GM13976 (cell line): ENCODE data around the gene HMX2.

Experiments used
- DNase-seq: peaks from one replicate; pipeline ENCODE4 v3.0.0; 2012; ENCODE audit warnings: low spot score
- in situ Hi-C: fragments of 300-500 bp; cut with MboI; formaldehyde crosslinking; loops from one replicate; pipeline ENCODE4 v1.12.0; 2022; ENCODE audit warnings: low sequenced_read_pairs, mixed read lengths, inconsistent platforms; ENCODE audit not compliant: unreplicated experiment
- TF ChIP-seq, protein P1 (sequence below): IDR thresholded peaks from 2 replicates; pipeline ENCODE4 v1.5.1; 2012; ENCODE audit warnings: borderline replicate concordance, mild to moderate bottlenecking; ENCODE audit not compliant: insufficient read depth; ENCODE audit errors: extremely low read depth, missing control alignments, control extremely low read depth

Gene HMX2

DNA sequence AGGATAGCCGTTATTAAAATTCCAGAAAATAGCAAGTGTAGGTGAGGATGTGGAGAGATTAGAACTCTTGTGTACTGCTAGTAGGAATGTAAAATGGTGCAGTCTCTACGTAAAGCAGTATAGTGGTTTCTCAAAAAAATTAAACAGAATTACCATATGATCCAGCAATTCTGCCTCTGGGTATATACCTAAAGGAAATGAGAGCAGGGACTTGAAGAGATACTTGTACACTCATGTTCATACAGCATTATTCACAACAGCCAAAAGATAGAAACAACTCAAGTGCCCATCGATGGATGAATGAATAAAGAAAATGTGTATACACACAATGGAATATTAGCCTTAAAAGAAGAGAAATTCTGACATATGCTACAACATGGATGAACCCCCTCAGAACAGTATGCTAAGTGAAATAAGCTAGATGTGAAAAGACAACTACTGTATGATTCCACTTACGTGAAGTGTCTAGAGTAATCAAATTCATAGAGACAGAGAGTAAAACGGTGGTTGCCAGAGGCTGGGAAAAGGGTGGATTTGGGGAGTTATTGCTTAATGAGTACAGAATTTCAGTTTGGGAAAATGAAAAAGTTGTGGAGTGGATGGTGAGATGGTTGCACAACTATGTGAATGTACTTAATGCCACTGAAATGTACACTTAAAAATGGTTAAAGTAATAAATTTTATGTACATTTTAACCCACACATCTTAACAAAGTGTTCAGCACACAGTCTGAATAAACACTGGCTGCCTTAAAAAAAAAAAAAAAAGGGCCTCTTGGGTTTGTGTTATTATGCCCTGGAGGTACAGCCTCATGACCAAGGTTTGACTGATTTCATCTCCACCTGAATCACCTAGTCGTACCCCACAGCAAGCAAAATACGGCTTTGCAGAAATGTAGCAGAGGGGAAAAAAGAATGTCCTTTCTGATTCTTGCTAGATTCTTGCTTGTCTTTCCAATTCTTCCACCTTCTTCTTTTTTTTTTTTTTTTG, 32.5 kb downstream of the HMX2 start:
- TF ChIP-seq, protein P1, sequence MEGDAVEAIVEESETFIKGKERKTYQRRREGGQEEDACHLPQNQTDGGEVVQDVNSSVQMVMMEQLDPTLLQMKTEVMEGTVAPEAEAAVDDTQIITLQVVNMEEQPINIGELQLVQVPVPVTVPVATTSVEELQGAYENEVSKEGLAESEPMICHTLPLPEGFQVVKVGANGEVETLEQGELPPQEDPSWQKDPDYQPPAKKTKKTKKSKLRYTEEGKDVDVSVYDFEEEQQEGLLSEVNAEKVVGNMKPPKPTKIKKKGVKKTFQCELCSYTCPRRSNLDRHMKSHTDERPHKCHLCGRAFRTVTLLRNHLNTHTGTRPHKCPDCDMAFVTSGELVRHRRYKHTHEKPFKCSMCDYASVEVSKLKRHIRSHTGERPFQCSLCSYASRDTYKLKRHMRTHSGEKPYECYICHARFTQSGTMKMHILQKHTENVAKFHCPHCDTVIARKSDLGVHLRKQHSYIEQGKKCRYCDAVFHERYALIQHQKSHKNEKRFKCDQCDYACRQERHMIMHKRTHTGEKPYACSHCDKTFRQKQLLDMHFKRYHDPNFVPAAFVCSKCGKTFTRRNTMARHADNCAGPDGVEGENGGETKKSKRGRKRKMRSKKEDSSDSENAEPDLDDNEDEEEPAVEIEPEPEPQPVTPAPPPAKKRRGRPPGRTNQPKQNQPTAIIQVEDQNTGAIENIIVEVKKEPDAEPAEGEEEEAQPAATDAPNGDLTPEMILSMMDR, result no peak
- DNase-seq, result no peak
- in situ Hi-C loops, result no loop called here

DNA sequence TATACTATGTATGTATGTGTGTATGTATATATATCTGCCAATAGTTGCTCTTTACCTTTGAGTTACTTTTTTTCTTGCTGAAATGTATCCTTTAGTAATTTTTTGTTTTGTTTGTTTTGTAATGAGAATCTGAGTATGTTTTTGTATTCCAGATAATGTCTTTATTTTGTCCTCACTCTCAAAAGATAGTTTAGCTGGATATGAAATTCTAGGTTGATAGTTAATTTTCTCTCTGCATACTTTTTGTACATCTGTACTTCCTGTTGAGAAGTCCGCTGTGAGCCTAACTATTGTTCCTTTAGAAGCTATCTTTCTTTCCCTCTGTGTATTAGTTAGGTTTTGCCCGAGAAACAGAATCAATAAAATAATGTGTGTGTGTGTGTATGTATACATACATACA, 35.8 kb downstream of the HMX2 start:
- no peak for DNase-seq
- TF ChIP-seq, protein P1, result no peak
- in situ Hi-C loops, result no loop called here

DNA sequence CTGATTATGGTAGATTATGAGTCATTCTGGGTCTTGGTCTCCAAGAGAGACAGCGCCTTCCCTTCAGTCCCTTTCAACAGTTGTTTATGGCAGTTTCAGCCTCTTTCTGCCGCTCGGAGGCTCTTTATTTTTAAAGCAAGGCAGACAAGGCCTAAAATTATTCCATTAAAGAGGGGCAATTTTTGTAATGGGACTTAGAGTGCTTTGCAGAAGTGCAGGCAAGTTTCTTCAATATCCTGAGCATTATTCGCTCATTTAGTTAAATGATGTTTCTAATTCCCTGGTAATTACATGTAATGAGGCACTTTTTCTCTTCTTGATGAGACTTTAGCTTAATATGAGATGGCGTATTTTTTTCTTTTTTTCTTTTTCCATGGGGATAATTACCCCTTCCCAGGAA, 39.8 kb downstream of the HMX2 start:
- TF ChIP-seq, protein P1, result no peak
- in situ Hi-C loops, result no loop called here
- no peak for DNase-seq

DNA sequence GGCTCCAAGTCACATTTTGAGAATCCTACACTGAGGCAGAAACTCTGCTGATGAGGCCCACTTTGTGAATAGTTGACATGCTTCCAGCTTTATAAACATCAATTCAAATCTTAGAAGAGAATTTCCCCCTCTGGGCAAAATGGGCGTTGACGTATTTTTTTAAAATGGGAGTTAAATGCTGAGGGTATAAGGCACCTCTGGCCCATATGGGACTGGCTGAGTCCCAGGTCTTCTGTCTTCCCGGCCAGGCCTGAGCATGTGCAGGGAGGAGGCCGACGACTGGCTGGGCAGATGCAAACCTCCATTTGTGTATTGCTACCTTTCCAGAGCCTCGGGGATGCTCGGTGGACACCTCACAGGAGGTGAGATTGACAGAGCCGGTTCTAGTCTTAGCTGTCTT, 44.0 kb downstream of the HMX2 start:
- in situ Hi-C loops, result no loop called here
- TF ChIP-seq, protein P1, result no peak
- DNase-seq, result no peak

DNA sequence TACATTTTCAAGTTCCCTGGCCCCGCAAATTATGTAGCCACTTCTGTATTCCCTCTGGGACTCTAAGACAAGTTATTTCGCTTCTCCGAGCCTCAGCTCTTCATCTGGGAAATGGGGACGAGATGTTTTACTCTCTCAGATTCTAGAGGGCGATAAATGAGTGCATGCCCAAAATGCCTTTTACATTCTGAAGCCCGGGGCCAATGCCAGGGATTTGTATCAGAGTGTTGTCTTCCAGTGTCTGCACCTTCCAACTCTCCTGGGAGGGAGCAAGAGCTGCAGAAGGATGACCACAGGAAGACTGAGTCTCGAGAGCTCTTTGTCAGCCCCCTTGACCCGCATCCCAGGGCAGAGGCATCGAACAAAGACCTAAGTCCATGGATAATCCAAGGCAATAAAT, 46.1 kb downstream of the HMX2 start:
- TF ChIP-seq, protein P1, result no peak
- DNase-seq, result no peak
- in situ Hi-C loops, result no loop called here
